Activated CD4-positive, alpha-beta T cell treated with anti-CD3 and anti-CD28 coated beads for 48 hours (primary cell): ENCODE results near the gene QRSL1.
"Not testable (repeated sequence)": the region's sequence is repeated elsewhere in the genome, so short reads cannot be mapped to it uniquely, and the experiment has no call there.

Experiments used
- DNase-seq: peaks from one replicate; pipeline ENCODE4 v3.0.0-alpha.2; 2020

QRSL1 gene

DNA sequence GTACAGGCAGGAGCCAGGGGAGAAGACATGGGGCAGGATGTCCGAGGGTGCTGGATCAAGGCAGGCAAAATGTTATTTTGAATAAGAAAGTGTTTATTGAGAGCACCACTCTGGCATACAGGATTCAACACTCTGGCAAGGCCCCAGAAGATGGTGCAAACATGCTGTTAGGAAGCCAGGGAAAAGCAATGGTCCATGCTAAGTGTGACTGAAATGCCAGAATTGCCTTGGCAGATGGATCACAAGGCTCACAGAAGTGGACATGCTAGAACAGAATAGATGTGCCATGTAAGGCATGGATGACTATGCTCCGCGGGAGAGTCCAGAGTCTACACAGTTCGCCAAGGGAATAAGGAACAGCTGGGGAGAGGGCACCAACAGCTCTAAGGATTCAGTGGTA is 54.6 kb downstream of the QRSL1 start:
- DNase-seq = no peak

DNA sequence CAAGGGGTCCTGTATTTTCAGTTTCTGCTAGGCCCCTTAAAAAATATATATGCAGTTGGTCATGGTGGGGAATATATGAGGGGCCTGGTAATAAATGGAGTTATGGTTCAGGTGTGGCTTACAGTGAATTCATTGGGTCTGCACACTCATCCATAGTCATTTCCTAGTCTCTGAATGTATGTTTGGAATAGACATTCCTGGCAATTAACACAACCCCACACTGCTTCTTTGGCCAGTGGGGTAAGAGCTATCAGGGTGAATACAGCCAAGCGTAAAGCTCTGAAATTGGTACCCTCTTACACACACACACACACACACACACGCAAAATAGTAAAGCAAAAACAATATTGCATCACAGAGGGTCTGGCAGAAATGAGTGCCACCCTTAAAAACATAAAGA is 56.5 kb downstream of the QRSL1 start:
- no peak for DNase-seq

- DNase-seq = no peak
Measured at GRCh38 chr6:106688177-106688951, 59.0 kb downstream of the QRSL1 start.

DNA sequence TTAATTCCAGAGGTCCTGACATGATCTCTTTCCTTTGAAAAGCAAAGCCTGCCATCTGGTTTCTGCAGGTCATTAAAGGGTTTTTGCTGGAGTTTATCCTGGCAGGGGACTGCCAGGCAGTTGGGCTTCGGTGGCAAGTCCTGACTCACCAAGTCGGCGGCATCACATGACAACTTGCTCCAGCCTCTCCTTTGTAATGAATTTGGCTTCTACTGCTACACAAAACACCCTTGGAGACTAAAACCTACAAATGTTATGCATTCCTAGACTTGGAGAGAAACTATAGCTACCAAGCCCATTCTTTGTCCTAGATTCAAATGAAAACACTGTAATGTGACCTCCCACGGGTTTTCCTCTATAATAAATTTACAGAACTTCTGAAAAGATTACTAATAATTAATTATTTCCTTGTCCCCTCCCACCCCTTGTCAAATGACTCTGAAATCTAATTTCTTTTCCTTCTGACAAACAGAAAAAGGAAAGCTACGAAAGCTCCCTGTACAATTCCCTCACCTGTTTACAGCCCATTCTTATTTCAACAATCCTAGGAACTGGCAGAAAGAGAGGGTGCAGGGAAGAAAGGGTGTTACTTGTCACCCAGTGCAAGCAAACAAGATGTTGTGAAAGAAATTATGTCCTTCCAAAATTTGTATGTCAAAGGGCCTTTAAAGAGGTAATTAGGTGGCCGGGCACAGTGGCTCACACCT is 62.9 kb downstream of the QRSL1 start:
- DNase-seq = no peak

DNA sequence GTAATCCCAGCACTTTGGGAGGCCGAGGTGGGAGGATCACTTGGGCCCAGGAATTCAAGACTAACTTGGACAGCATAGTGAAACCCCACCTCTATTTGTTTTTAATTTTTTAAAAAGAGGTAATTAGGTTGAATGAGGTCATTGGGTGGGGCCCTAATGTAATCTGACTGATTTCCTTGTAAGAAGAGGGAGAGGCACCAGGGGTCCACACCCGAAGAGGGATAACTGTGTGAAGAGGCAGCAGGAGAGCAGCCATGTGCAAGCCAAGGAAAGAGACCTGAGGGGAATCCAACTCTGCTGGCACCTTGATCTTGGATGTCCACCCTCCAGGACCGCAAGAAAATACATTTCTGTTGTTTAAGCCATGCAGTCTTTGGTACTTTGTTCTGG is 63.4 kb downstream of the QRSL1 start:
- DNase-seq = no peak

- DNase-seq = no peak
Measured at GRCh38 chr6:106693418-106693817, 64.0 kb downstream of the QRSL1 start.

DNA sequence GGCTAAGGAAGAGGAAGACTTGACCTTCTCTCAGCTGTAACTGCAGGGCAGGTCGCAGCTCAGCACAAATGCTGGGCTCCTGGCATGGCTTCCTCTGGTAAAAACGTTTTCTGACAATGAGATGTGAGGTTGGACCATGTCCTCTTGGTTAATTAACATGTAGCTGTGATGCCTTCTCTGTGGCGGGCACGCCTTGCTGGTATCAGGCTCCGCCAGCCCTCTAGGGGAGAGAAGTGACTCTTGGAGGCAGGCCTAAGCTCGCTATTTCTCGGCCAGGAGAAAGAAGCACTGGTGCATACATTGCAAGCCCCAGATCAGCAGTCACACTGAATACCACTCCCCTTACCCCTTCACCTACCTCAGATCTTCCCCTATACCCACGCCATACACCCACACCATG is 65.0 kb downstream of the QRSL1 start:
- no peak for DNase-seq

DNA sequence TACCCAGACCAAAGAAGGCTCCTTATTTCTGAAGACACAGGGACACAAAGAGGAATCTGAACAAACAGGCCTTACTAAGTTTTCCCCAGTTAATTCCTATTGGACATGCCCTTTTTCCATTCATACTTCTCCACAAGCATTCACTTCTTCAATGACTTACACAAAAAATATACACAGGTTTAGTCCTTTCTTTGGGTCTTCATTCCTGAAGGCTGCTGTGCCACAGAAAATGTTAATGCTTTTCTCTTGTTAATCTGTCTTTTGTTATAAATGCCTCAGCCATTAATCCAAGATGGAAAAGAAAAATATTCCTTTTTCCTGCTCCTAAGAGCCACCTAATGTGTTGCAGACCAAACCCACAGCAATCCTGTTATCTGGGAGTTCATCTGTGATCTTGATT is 71.2 kb downstream of the QRSL1 start:
- no peak for DNase-seq

DNA sequence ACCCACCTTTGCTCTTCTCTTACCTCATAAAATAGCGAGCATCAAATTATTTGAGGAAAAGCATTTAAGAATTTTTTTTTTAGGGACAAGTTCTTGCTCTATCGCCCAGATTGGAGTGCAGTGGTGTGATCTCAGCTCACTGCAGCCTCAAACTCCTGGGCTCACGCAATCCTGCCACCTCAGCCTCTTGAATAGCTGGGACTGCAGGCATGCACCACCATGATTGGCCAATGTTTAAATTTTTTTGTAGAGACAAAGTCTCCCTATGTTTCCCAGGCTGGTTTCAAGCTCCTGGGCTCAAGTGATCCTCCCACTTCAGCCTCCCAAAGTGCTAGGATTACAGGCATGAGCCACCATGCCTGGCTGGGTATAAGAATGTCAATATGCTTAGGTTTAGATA is 71.8 kb downstream of the QRSL1 start:
- not testable (repeated sequence) for DNase-seq

DNA sequence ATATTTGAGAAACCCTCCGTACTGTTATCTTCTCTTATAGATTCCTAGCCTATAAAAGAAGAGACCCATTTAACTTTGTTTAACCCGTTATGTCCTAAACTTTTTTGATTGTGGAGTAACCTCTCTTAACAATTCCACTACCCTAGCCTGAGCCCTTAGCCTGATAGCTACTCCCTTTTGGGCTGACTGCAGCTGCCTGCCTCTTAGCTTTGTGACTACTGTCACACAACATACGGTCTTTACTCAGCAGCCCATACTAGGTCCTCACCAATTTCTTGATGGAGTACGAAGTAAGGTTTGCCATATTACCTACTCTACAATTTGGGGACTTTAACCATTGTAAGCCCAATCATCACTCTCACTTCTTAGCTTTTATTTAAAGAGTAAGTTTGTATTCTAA is 72.7 kb downstream of the QRSL1 start:
- no peak for DNase-seq

GRCh38 chr6:106702451-106703110 is 73.2 kb downstream of the QRSL1 start:
- no peak for DNase-seq

DNA sequence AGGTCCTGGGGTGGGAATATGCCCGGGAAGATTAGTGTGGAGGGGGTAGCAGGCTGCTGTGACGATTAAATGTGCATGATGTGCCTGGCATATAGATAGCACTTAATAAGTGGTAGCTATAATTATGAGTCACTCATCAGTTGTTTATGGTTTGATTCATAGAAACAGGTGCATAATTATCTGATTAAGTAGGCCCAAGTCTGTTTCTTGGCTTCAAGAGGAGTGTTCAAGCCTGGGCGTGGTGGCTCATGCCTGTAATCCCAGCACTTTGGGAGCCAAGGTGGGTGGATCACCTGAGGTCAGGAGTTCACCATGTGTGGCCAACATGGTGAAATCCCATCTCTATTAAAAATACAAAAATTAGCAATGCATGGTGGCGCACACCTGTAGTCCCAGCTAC is 74.9 kb downstream of the QRSL1 start:
- DNase-seq = no peak

DNA sequence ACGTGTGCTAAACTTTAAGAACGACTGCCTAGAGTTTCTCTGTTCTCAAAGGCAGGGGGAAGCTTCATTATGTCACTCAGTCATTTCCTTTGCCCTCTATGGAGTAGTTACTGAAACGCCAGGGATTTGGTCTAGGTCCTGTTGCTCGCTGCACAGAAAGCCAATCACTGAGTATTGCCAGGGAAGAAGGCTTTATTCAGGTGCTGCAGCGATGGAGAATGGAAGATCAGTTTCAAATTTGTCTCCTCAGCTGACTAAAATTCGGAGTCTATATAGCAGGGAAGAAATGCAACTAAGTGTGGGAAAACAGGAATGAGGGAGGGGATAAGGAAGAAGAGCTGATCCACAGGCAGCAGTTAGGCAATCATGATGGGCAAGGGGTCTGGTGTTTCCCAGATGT is 75.8 kb downstream of the QRSL1 start:
- DNase-seq = no peak

DNA sequence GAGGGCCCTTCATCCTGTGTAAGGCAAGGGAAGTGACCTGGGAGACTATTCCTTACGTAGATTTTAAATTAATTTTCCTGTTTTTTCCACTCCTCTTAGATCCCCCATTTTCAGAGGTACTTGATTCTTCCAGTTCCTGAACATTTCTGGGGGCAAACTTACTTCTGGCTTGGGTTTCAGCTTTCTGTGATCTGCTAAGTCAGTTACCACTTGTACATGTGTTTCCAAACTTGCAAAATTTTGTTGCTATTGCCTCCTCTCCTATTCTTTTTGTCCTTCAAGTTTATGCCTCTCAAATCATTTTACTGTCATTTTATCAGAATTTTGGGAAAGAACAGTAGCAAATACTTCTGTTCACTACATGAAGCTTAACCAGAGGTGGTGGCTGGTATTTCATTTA is 81.2 kb downstream of the QRSL1 start:
- DNase-seq = no peak

GRCh38 chr6:106714281-106714680 is 84.9 kb downstream of the QRSL1 start:
- no peak for DNase-seq

GRCh38 chr6:106715922-106716321 is 86.5 kb downstream of the QRSL1 start:
- DNase-seq = no peak

GRCh38 chr6:106716966-106717365 is 87.6 kb downstream of the QRSL1 start:
- no peak for DNase-seq
